Endodermal cell (in vitro differentiated cells): ENCODE measurements around the gene CTNNA1. TPM values are rescaled to one million over a fixed set of nuclear protein-coding genes. Genes with fewer than 3 reads are reported as not detected.

ENCODE experiments used
- DNase-seq: peaks from one replicate; pipeline ENCODE4 v3.0.0-alpha.2; 2017
- H3K27ac ChIP-seq: 2 replicates; pipeline ENCODE4 v1.5.1; 2013; ENCODE audit warnings: mild to moderate bottlenecking, low read depth, low read length, moderate library complexity
- H3K27me3 ChIP-seq: 2 replicates; pipeline ENCODE4 v1.6.1; 2013; ENCODE audit warnings: mild to moderate bottlenecking, low read length, moderate library complexity; ENCODE audit not compliant: insufficient read depth, control insufficient read depth, poor library complexity, severe bottlenecking
- H3K36me3 ChIP-seq: 2 replicates; pipeline ENCODE4 v1.7.0; 2013; ENCODE audit warnings: mild to moderate bottlenecking, low read length, moderate library complexity; ENCODE audit not compliant: control insufficient read depth, insufficient read depth
- H3K4me1 ChIP-seq: one replicate; pipeline ENCODE4 v1.7.0; 2013; ENCODE audit warnings: low read length; ENCODE audit not compliant: control insufficient read depth, insufficient read depth
- H3K4me3 ChIP-seq: 2 replicates; pipeline ENCODE4 v1.5.1; 2013; ENCODE audit warnings: mild to moderate bottlenecking, low read length, moderate library complexity
- H3K9ac ChIP-seq: 2 replicates; pipeline ENCODE4 v1.6.1; 2013; ENCODE audit warnings: mild to moderate bottlenecking, low read length, moderate library complexity; ENCODE audit not compliant: poor library complexity, severe bottlenecking; ENCODE audit errors: extremely low read depth
- H3K9me3 ChIP-seq: 2 replicates; pipeline ENCODE4 v1.6.1; 2013; ENCODE audit warnings: mild to moderate bottlenecking, low read length, moderate library complexity; ENCODE audit not compliant: control insufficient read depth
- H3K27ac Mint-ChIP-seq: 2 replicates; pipeline ENCODE4 v1.8.0; 2020; ENCODE audit warnings: mixed read lengths
- H3K27me3 Mint-ChIP-seq: 2 replicates; pipeline ENCODE4 v1.8.0; 2021; ENCODE audit warnings: mild to moderate bottlenecking, mixed read lengths; ENCODE audit not compliant: insufficient read depth
- H3K36me3 Mint-ChIP-seq: 2 replicates; pipeline ENCODE4 v1.8.0; 2020; ENCODE audit warnings: low read depth, mixed read lengths
- H3K4me1 Mint-ChIP-seq: 2 replicates; pipeline ENCODE4 v1.8.0; 2020; ENCODE audit warnings: mixed read lengths
- H3K4me3 Mint-ChIP-seq: 2 replicates; pipeline ENCODE4 v1.8.0; 2020; ENCODE audit warnings: mild to moderate bottlenecking, moderate library complexity, mixed read lengths
- H3K9me3 Mint-ChIP-seq: 2 replicates; pipeline ENCODE4 v1.8.0; 2020; ENCODE audit warnings: mild to moderate bottlenecking, mixed read lengths
- CTCF ChIP-seq: fragments of 200-600 bp; sonication (generic); conservative IDR thresholded peaks from 2 replicates; pipeline ENCODE4 v1.5.0; 2021; ENCODE audit warnings: antibody characterized with exemption, mild to moderate bottlenecking
- WGBS, 2 experiments: methylation state at CpG; one replicate each; pipeline versions ENCODE4 v1.1.5 to v1.1.7; 2013; ENCODE audit warnings: missing lambda C conversion rate in 2 of 2, mixed read lengths in 1 of 2; ENCODE audit not compliant: insufficient coverage in 1 of 2, insufficient read length in 1 of 2; 5-methylcytosine and 5-hydroxymethylcytosine counted together
- total RNA-seq, 2 donors: library from RNA; stranded (reverse); fragmentation: NEBNext Ultra II Directional in 1 of 2; extraction: Animal tissue kit (Norgen Biotek cat#: 25700) in 1 of 2; gene quantifications; 2 replicates in 1 of 2; 3 replicates in 1 of 2; pipeline ENCODE4 v1.2.1, GENCODE V29; 2021

Gene CTNNA1
- total RNA-seq, 2 donors from 2014 or later = 298 to 305 TPM

DNA sequence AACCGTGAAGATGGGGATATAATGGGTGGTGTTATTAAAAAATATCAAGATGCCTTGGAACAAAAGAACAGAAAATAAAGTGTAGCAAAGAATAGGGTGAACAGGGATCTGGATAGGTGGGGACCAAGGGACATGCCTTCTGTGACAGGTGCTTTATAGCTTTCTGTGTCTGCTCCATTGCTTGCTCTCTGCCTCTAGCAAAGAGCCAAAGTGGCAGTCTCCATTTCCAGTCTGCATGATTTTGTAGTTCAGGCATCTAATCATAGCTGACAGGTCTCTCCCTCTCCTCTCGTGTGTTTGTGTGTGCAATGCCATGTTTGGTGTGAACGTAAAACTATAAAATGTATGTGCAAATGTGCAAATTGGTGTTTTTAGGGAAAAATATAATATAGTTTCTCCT, 86.9 kb downstream of the CTNNA1 start:
- WGBS, 2 experiments = 88 to 100% methylated on average over 3 of the region's 3 CpGs
- peaks cover 28% of the 10 kb centered on the region for H3K36me3 ChIP-seq
- peaks cover 28% of the 10 kb centered on the region for H3K4me1 Mint-ChIP-seq
- no peak overlapping the region for H3K4me3 Mint-ChIP-seq
- no peak for DNase-seq
- H3K4me1 ChIP-seq = no peaks in the 10 kb centered on the region
- no peak overlapping the region for H3K9ac ChIP-seq
- H3K4me3 ChIP-seq = no peak overlapping the region
- no peak overlapping the region for H3K27ac Mint-ChIP-seq
- H3K9me3 Mint-ChIP-seq = no peaks in the 10 kb centered on the region
- TF ChIP-seq CTCF = no peak
- no peaks in the 10 kb centered on the region for H3K9me3 ChIP-seq
- H3K27ac ChIP-seq = no peak overlapping the region
- H3K27me3 ChIP-seq = no peaks in the 10 kb centered on the region
- H3K36me3 Mint-ChIP-seq = peaks cover 3% of the 10 kb centered on the region
- H3K27me3 Mint-ChIP-seq = no peaks in the 10 kb centered on the region

GRCh38 chr5:138841531-138841930, 88.3 kb downstream of the CTNNA1 start:
- DNase-seq = no peak
- Mint-ChIP-seq H3K27me3 (no peaks in the 10 kb centered on the region), H3K4me1 (peaks cover 27% of the 10 kb centered on the region), H3K9me3 (no peaks in the 10 kb centered on the region), H3K27ac (no peak overlapping the region), H3K36me3 (peaks cover 6% of the 10 kb centered on the region), H3K4me3 (no peak overlapping the region)
- no peak overlapping the region for H3K27ac ChIP-seq
- WGBS, 2 experiments = 83 to 95% methylated on average over 2 of the region's 2 CpGs
- no peak overlapping the region for H3K9ac ChIP-seq
- H3K4me1 ChIP-seq = no peaks in the 10 kb centered on the region
- H3K9me3 ChIP-seq = no peaks in the 10 kb centered on the region
- peaks cover 17% of the 10 kb centered on the region for H3K36me3 ChIP-seq
- H3K4me3 ChIP-seq = no peak overlapping the region
- TF ChIP-seq CTCF = no peak
- H3K27me3 ChIP-seq = no peaks in the 10 kb centered on the region

- Histone ChIP-seq H3K9ac (no peak overlapping the region), H3K27me3 (no peaks in the 10 kb centered on the region), H3K4me1 (no peaks in the 10 kb centered on the region), H3K4me3 (no peak overlapping the region), H3K36me3 (peaks cover 11% of the 10 kb centered on the region), H3K27ac (no peak overlapping the region), H3K9me3 (no peaks in the 10 kb centered on the region)
- WGBS, 2 experiments = 88 to 100% methylated on average over 2 of the region's 2 CpGs
- H3K27ac Mint-ChIP-seq = no peak overlapping the region
- H3K36me3 Mint-ChIP-seq = peaks cover 6% of the 10 kb centered on the region
- H3K4me1 Mint-ChIP-seq = peaks cover 37% of the 10 kb centered on the region
- H3K9me3 Mint-ChIP-seq = no peaks in the 10 kb centered on the region
- no peaks in the 10 kb centered on the region for H3K27me3 Mint-ChIP-seq
- DNase-seq = no peak
- no peak for TF ChIP-seq CTCF
- no peak overlapping the region for H3K4me3 Mint-ChIP-seq
Measured at GRCh38 chr5:138843316-138844124, 90.3 kb downstream of the CTNNA1 start.
